AG09309 (cell line): ENCODE results near the gene NRCAM.

Experiments used
- DNase-seq: peaks from one replicate; pipeline ENCODE4 v3.0.0-alpha.2; 2010; ENCODE audit warnings: low read depth
- H3K4me3 ChIP-seq: 2 replicates; pipeline ENCODE4 v1.5.1; 2011; ENCODE audit warnings: mild to moderate bottlenecking, low read depth, low read length, moderate library complexity; ENCODE audit not compliant: control insufficient read depth
- TF ChIP-seq, protein P1 (sequence below): IDR thresholded peaks from 2 replicates; pipeline ENCODE4 v1.5.1; 2011; ENCODE audit warnings: mild to moderate bottlenecking, low read depth, low read length, inconsistent platforms; ENCODE audit not compliant: insufficient read depth, control insufficient read depth; ENCODE audit errors: missing control alignments

Gene NRCAM

GRCh38 chr7:108253275-108254044 lies 202.8 kb downstream of the NRCAM start:
- TF ChIP-seq, protein P1, sequence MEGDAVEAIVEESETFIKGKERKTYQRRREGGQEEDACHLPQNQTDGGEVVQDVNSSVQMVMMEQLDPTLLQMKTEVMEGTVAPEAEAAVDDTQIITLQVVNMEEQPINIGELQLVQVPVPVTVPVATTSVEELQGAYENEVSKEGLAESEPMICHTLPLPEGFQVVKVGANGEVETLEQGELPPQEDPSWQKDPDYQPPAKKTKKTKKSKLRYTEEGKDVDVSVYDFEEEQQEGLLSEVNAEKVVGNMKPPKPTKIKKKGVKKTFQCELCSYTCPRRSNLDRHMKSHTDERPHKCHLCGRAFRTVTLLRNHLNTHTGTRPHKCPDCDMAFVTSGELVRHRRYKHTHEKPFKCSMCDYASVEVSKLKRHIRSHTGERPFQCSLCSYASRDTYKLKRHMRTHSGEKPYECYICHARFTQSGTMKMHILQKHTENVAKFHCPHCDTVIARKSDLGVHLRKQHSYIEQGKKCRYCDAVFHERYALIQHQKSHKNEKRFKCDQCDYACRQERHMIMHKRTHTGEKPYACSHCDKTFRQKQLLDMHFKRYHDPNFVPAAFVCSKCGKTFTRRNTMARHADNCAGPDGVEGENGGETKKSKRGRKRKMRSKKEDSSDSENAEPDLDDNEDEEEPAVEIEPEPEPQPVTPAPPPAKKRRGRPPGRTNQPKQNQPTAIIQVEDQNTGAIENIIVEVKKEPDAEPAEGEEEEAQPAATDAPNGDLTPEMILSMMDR: no peak
- DNase-seq: no peak
- no peak overlapping the region for H3K4me3 ChIP-seq

GRCh38 chr7:108252177-108252576 lies 204.1 kb downstream of the NRCAM start:
- H3K4me3 ChIP-seq: no peak overlapping the region
- TF ChIP-seq, protein P1: no peak
- no peak for DNase-seq

- TF ChIP-seq, protein P1: no peak
These were observed 204.5 kb downstream of the NRCAM start for GRCh38 chr7:108251700-108252099.

DNA sequence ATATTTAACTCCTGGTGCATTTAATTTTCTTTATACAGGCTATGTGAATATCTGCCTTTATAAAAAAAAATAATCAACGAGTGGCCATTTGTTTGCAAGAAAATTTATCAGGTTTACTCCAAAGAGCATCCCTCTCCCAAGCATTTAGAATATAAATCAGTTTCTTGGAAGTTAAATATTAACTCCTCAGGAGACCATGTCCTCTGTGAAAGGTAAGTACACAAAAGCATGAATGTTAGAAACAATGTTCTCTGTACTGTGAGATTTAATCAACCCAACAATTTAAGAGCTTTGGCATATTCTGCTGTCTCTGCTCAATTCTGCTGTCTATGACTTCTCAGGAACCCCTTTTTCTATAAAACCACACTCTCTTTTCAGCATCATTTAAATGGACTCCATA lies 206.8 kb downstream of the NRCAM start:
- TF ChIP-seq, protein P1: no peak
- no peak overlapping the region for H3K4me3 ChIP-seq
- no peak for DNase-seq

More at GRCh38 chr7:108251700-108252099, 204.5 kb downstream of the NRCAM start:
- DNase-seq: no peak
- H3K4me3 ChIP-seq: no peak overlapping the region

GRCh38 chr7:108248821-108249220 lies 207.4 kb downstream of the NRCAM start:
- H3K4me3 ChIP-seq: no peak overlapping the region
- TF ChIP-seq, protein P1: no peak
- no peak for DNase-seq

GRCh38 chr7:108248418-108248817 lies 207.8 kb downstream of the NRCAM start:
- H3K4me3 ChIP-seq: no peak overlapping the region
- TF ChIP-seq, protein P1: no peak
- DNase-seq: no peak

DNA sequence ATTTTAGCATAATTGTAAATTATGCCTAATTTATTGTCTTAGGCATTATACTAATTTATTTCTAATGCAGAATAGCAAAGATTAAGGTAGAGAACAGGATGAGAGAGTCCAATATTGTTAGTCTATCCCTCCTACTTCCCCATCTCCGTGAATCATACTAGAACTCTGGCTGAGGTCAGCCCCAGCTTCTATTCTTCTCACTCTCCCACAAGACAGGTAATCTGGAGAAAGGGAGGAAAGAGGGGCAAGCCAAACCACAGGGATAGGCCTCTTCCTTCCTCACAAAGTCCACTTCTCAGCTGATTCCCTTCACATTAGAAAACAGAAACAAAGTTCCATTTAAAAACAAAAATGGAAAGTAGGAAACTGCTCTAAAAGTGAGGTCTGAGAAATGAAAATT lies 208.6 kb downstream of the NRCAM start:
- no peak overlapping the region for H3K4me3 ChIP-seq
- TF ChIP-seq, protein P1: no peak
- DNase-seq: no peak
